HG03558 (cell line): ENCODE results near the gene PLPP4.

Experiments
- ATAC-seq: cut with Tn5 transposase; IDR thresholded peaks from one replicate; pipeline ENCODE4 v1.9.1; 2021; ENCODE audit warnings: moderate number of reproducible peaks; ENCODE audit not compliant: unreplicated experiment; ENCODE audit errors: extremely low read depth

PLPP4 gene

GRCh38 chr10:120600871-120601649, 144.0 kb downstream of the PLPP4 start:
- ATAC-seq, result no peak

- ATAC-seq, result no peak
Measured at GRCh38 chr10:120601999-120602398, 145.0 kb downstream of the PLPP4 start.

GRCh38 chr10:120605410-120605809, 148.4 kb downstream of the PLPP4 start:
- no peak for ATAC-seq

- ATAC-seq, result peak; percentile 57
Measured at GRCh38 chr10:120606051-120606764, 149.2 kb downstream of the PLPP4 start.

GRCh38 chr10:120607016-120607709, 150.1 kb downstream of the PLPP4 start:
- ATAC-seq, result no peak

GRCh38 chr10:120607710-120608703, 151.0 kb downstream of the PLPP4 start:
- peak; percentile 18 for ATAC-seq

- ATAC-seq, result no peak
Measured at GRCh38 chr10:120609006-120609405, 152.0 kb downstream of the PLPP4 start.

- ATAC-seq, result no peak
Measured at GRCh38 chr10:120610791-120611190, 153.8 kb downstream of the PLPP4 start.

GRCh38 chr10:120612756-120613155, 155.7 kb downstream of the PLPP4 start:
- ATAC-seq, result no peak

- ATAC-seq, result no peak
Measured at GRCh38 chr10:120613180-120613579, 156.2 kb downstream of the PLPP4 start.

GRCh38 chr10:120614680-120615079, 157.7 kb downstream of the PLPP4 start:
- no peak for ATAC-seq

GRCh38 chr10:120616311-120616911, 159.4 kb downstream of the PLPP4 start:
- ATAC-seq, result no peak

GRCh38 chr10:120628197-120628596, 171.2 kb downstream of the PLPP4 start:
- ATAC-seq, result no peak

- no peak for ATAC-seq
Measured at GRCh38 chr10:120630266-120630665, 173.2 kb downstream of the PLPP4 start.

GRCh38 chr10:120632047-120632446, 175.0 kb downstream of the PLPP4 start:
- no peak for ATAC-seq

- no peak for ATAC-seq
Measured at GRCh38 chr10:120632942-120633341, 175.9 kb downstream of the PLPP4 start.

GRCh38 chr10:120634659-120635058, 177.6 kb downstream of the PLPP4 start:
- ATAC-seq, result no peak
